Caco-2 (cell line): Measurements from ENCODE around the gene RPL9. TPM values are rescaled to one million over a fixed set of nuclear protein-coding genes. Genes with fewer than 3 reads are reported as not detected.

Experiments used
- BruUV-seq: library from RNA; stranded (reverse); fragments of 400-500 nt; replicated peaks from 2 replicates; lab custom pipeline; 2021; lab: Mats Ljungman, UMichigan
- CTCF ChIA-PET: fragments of 300-600 bp; sonication (Branson Sonifier 250); formaldehyde crosslinking; loops from one replicate; lab custom pipeline; 2022; ENCODE audit warnings: antibody characterized with exemption; lab: Charles Lee
- POLR2A ChIA-PET: fragments of 300-600 bp; sonication (Branson Sonifier 250); formaldehyde crosslinking; loops from one replicate; lab custom pipeline; 2022; ENCODE audit warnings: antibody characterized with exemption; lab: Charles Lee
- DNase-seq, 2 experiments: peaks; one replicate each; pipeline versions ENCODE4 v3.0.0 to v3.0.0-alpha.2; 2020 to 2022
- H3K27me3 ChIP-seq: replicated peaks from 2 replicates; pipeline ENCODE4 v1.6.0; 2011; ENCODE audit warnings: low read length; ENCODE audit not compliant: control insufficient read depth, insufficient read depth
- H3K36me3 ChIP-seq: 2 replicates; pipeline ENCODE4 v1.5.1; 2011; ENCODE audit warnings: low read length; ENCODE audit not compliant: control insufficient read depth, insufficient read depth
- H3K4me1 ChIP-seq: fragments of 250-450 bp; sonication (Bioruptor Pico); 2 replicates; pipeline ENCODE4 v1.5.1; 2020; ENCODE audit warnings: mild to moderate bottlenecking
- H3K4me3 ChIP-seq: 2 replicates; pipeline ENCODE4 v1.5.1; 2011; ENCODE audit warnings: low read depth, mild to moderate bottlenecking, control low read depth, low read length
- H3K9me3 ChIP-seq: fragments of 250-450 bp; sonication (Bioruptor Pico); 2 replicates; pipeline ENCODE4 v1.5.1; 2020; ENCODE audit warnings: mild to moderate bottlenecking, moderate library complexity
- H3K27ac Mint-ChIP-seq: one replicate; pipeline ENCODE4 v1.8.0; 2022; ENCODE audit warnings: mixed read lengths; ENCODE audit not compliant: unreplicated experiment
- H3K27me3 Mint-ChIP-seq: one replicate; pipeline ENCODE4 v1.8.0; 2022; ENCODE audit warnings: mixed read lengths; ENCODE audit not compliant: insufficient read depth, unreplicated experiment
- H3K36me3 Mint-ChIP-seq: one replicate; pipeline ENCODE4 v1.8.0; 2022; ENCODE audit warnings: mild to moderate bottlenecking, mixed read lengths; ENCODE audit not compliant: insufficient read depth, unreplicated experiment
- H3K4me1 Mint-ChIP-seq: one replicate; pipeline ENCODE4 v1.8.0; 2022; ENCODE audit warnings: low read depth, mixed read lengths; ENCODE audit not compliant: unreplicated experiment
- H3K4me3 Mint-ChIP-seq: one replicate; pipeline ENCODE4 v1.8.0; 2022; ENCODE audit warnings: mild to moderate bottlenecking, moderate library complexity, mixed read lengths; ENCODE audit not compliant: unreplicated experiment
- H3K9me3 Mint-ChIP-seq: one replicate; pipeline ENCODE4 v1.8.0; 2022; ENCODE audit warnings: mixed read lengths; ENCODE audit not compliant: unreplicated experiment
- intact Hi-C: fragments of 100-400 bp; cut with micrococcal nuclease; formaldehyde crosslinking; loops from one replicate; pipeline ENCODE4 v1.10.0; 2022; ENCODE audit not compliant: unreplicated experiment
- total RNA-seq: library from RNA; stranded (reverse); gene quantifications from 2 replicates; pipeline ENCODE4 v1.2.3, GENCODE V29; 2022
- TF ChIP-seq, protein P1 (sequence below), 2 experiments: fragments of 200-600 bp in 1 of 2; IDR thresholded peaks; 1 replicate in 1 of 2; 2 replicates in 1 of 2; pipeline versions ENCODE4 v1.5.1 to v1.8.0; 2011 to 2022; ENCODE audit warnings: antibody characterized with exemption in 1 of 2, control low read depth in 1 of 2, inconsistent platforms in 1 of 2, low read depth in 1 of 2, low read length in 1 of 2, mild to moderate bottlenecking in 1 of 2, moderate library complexity in 1 of 2; ENCODE audit not compliant: insufficient read depth in 1 of 2, severe bottlenecking in 1 of 2, unreplicated experiment in 1 of 2

The RPL9 gene
- total RNA-seq, 1 experiment from 2014 or later, result 976 TPM

GRCh38 chr4:39480251-39480650, 21.5 kb upstream of the RPL9 start:
- H3K27ac Mint-ChIP-seq, result no peak overlapping the region
- no peak overlapping the region for H3K4me3 Mint-ChIP-seq
- peaks cover 11% of the 10 kb centered on the region for H3K36me3 Mint-ChIP-seq
- H3K27me3 Mint-ChIP-seq, result no peaks in the 10 kb centered on the region
- intact Hi-C loops, result no loop called here
- H3K4me1 Mint-ChIP-seq, result no peaks in the 10 kb centered on the region
- Histone ChIP-seq H3K4me1 (no peaks in the 10 kb centered on the region), H3K27me3 (no peaks in the 10 kb centered on the region), H3K36me3 (no peaks in the 10 kb centered on the region), H3K4me3 (no peak overlapping the region), H3K9me3 (peaks cover 6% of the 10 kb centered on the region)
- ChIA-PET CTCF (no interaction called here), POLR2A (no interaction called here)
- DNase-seq, result no peak
- no TSS peak for BruUV-seq
- TF ChIP-seq, protein P1, sequence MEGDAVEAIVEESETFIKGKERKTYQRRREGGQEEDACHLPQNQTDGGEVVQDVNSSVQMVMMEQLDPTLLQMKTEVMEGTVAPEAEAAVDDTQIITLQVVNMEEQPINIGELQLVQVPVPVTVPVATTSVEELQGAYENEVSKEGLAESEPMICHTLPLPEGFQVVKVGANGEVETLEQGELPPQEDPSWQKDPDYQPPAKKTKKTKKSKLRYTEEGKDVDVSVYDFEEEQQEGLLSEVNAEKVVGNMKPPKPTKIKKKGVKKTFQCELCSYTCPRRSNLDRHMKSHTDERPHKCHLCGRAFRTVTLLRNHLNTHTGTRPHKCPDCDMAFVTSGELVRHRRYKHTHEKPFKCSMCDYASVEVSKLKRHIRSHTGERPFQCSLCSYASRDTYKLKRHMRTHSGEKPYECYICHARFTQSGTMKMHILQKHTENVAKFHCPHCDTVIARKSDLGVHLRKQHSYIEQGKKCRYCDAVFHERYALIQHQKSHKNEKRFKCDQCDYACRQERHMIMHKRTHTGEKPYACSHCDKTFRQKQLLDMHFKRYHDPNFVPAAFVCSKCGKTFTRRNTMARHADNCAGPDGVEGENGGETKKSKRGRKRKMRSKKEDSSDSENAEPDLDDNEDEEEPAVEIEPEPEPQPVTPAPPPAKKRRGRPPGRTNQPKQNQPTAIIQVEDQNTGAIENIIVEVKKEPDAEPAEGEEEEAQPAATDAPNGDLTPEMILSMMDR (IDR thresholded peaks at IDR 0.05; ENCODE audit: insufficient read depth in 1 of 2, low read depth in 1 of 2, low read length in 1 of 2, severe bottlenecking in 1 of 2, unreplicated experiment in 1 of 2), result no peak
- H3K9me3 Mint-ChIP-seq, result peaks cover 10% of the 10 kb centered on the region

- H3K9me3 ChIP-seq, result no peaks in the 10 kb centered on the region
- H3K9me3 Mint-ChIP-seq, result no peaks in the 10 kb centered on the region
- H3K4me1 ChIP-seq, result no peaks in the 10 kb centered on the region
- no peak overlapping the region for H3K4me3 Mint-ChIP-seq
- no peaks in the 10 kb centered on the region for H3K4me1 Mint-ChIP-seq
- no peaks in the 10 kb centered on the region for H3K27me3 Mint-ChIP-seq
- H3K36me3 ChIP-seq, result no peaks in the 10 kb centered on the region
- H3K27me3 ChIP-seq, result no peaks in the 10 kb centered on the region
- POLR2A ChIA-PET, result no interaction called here
- H3K4me3 ChIP-seq, result no peak overlapping the region
- DNase-seq, result no peak
- no peak overlapping the region for H3K27ac Mint-ChIP-seq
- TF ChIP-seq, protein P1 (IDR thresholded peaks at IDR 0.05; ENCODE audit: insufficient read depth in 1 of 2, low read depth in 1 of 2, low read length in 1 of 2, severe bottlenecking in 1 of 2, unreplicated experiment in 1 of 2), result no peak
- BruUV-seq, result no TSS peak
- intact Hi-C loops, result no loop called here
- peaks cover 11% of the 10 kb centered on the region for H3K36me3 Mint-ChIP-seq
- CTCF ChIA-PET, result interaction anchor here (0.6 kb wide), 1 partner anchor 241 kb away, joined by 3 read pairs; no protein-coding TSS in a partner anchor
These were observed 17.6 kb upstream of the RPL9 start for GRCh38 chr4:39476187-39476895.

GRCh38 chr4:39472396-39472795, 13.7 kb upstream of the RPL9 start:
- Histone ChIP-seq H3K4me3 (no peak overlapping the region), H3K9me3 (no peaks in the 10 kb centered on the region), H3K4me1 (peaks cover 6% of the 10 kb centered on the region), H3K36me3 (no peaks in the 10 kb centered on the region), H3K27me3 (no peaks in the 10 kb centered on the region)
- Mint-ChIP-seq H3K36me3 (peaks cover 28% of the 10 kb centered on the region), H3K27ac (no peak overlapping the region), H3K27me3 (no peaks in the 10 kb centered on the region), H3K4me3 (no peak overlapping the region), H3K9me3 (no peaks in the 10 kb centered on the region), H3K4me1 (no peaks in the 10 kb centered on the region)
- BruUV-seq, result no TSS peak
- POLR2A ChIA-PET, result no interaction called here
- CTCF ChIA-PET, result no interaction called here
- TF ChIP-seq, protein P1 (IDR thresholded peaks at IDR 0.05; ENCODE audit: insufficient read depth in 1 of 2, low read depth in 1 of 2, low read length in 1 of 2, severe bottlenecking in 1 of 2, unreplicated experiment in 1 of 2), result no peak
- intact Hi-C loops, result no loop called here
- no peak for DNase-seq
